ENCODE measurements around the gene TEX22.

The TEX22 gene

DNA sequence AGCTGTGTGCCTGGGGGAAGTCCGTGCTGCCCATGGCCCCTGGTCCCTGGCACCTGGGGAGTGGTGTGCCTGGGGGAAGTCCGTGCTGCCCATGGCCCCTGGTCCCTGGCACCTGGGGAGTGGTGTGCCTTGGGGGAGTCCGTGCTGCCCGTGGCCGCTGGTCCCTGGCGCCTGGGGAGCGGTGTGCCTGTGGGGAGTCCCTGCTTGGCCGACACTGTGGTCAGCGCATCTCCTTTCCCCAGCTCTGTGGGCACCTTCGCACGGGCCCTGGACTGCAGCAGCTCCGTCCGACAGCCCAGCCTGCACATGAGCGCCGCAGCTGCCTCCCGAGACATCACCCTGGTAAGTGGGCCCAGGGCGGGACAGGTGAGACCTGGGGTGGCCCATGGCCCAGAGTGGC, 61.8 kb downstream of the TEX22 start:
- DNase-seq (ENCODE audit: low read depth) = no peak
- no peak overlapping the region for H3K4me3 ChIP-seq (ENCODE audit: low read length)
- TF ChIP-seq, protein P1, sequence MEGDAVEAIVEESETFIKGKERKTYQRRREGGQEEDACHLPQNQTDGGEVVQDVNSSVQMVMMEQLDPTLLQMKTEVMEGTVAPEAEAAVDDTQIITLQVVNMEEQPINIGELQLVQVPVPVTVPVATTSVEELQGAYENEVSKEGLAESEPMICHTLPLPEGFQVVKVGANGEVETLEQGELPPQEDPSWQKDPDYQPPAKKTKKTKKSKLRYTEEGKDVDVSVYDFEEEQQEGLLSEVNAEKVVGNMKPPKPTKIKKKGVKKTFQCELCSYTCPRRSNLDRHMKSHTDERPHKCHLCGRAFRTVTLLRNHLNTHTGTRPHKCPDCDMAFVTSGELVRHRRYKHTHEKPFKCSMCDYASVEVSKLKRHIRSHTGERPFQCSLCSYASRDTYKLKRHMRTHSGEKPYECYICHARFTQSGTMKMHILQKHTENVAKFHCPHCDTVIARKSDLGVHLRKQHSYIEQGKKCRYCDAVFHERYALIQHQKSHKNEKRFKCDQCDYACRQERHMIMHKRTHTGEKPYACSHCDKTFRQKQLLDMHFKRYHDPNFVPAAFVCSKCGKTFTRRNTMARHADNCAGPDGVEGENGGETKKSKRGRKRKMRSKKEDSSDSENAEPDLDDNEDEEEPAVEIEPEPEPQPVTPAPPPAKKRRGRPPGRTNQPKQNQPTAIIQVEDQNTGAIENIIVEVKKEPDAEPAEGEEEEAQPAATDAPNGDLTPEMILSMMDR (conservative IDR thresholded peaks at IDR 0.05; ENCODE audit: low read length) = no peak

DNA sequence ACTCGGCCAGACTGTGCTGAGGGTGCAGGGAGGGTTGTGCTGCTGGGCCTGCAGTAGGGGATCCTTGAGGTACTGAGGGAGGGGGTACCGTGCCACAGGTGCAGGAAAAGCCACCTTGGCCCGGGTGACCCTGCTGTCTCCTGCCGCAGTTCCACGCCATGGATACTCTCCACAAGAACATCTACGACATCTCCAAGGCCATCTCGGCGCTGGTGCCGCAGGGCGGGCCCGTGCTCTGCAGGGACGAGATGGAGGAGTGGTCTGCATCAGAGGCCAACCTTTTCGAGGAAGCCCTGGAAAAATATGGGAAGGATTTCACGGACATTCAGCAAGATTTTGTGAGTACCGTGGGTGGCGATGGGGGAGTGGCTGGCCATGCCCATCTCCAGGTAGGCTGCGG, 62.3 kb downstream of the TEX22 start:
- DNase-seq (ENCODE audit: low read depth) = no peak
- no peak overlapping the region for H3K4me3 ChIP-seq (ENCODE audit: low read length)
- TF ChIP-seq, protein P1 (conservative IDR thresholded peaks at IDR 0.05; ENCODE audit: low read length) = no peak

DNA sequence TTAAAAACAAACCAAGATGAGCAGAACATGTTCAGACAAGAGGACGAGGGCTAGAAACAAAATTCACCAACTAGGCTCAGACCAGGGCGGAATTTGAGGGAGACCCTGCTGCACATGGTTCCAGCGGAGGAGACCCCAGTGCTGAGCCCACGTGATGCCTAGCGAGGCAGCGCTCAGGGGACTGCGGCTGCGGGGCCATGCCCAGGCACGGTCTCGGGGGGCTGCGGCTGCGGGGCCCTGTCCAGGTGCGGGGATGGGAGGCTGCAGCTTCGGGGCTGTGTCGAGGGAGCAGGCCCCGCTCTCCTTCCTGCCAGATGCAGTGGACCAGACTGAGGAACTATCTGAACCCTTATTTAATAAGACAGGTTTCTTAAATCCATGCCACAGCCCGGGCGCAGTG, 63.6 kb downstream of the TEX22 start:
- no peak for DNase-seq (ENCODE audit: low read depth)
- TF ChIP-seq, protein P1 (conservative IDR thresholded peaks at IDR 0.05; ENCODE audit: low read length) = no peak
- no peak overlapping the region for H3K4me3 ChIP-seq (ENCODE audit: low read length)

Measured in AG10803 (cell line).